Measurements from ENCODE around the gene MYO18B. TPM values are rescaled to one million over a fixed set of nuclear protein-coding genes. Genes with fewer than 3 reads are reported as not detected.

Gene MYO18B
- total and polyA plus RNA-seq, 2 donors (not counting 3 experiments of a cell fraction or from before 2014, with no cell fraction given), result 0.01 TPM; not detected in 1

DNA sequence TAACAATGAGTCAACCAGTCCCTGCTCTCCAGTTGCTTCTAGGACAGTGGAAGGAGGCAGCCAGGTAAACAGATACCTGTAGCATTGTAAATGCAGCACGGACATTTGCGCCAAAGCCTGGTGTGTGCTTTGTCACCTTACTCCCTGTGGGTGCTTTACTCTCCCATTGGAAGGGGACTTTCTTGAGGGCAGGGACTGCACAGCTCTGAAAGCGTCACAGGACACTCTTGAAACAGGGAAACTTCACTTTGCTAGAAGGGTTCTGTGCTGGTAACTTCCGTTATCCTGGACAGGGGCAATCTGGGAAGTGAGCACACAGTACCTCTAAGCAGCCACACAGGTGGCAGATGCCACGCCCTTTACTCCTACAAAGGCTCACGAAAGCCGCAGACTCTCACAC lies 99.8 kb downstream of the MYO18B start:
- dilution Hi-C loops (cut with MboI; ENCODE audit: extremely low pct_ligation_motif_present, low sequenced_read_pairs), result no loop called here
- no peaks in the 10 kb centered on the region for H3K36me3 ChIP-seq (ENCODE audit: control insufficient read depth in 2 of 2, extremely low read depth in 1 of 2, insufficient read depth in 2 of 2, low read length in 2 of 2)
- no peaks in the 10 kb centered on the region for H3K9me1 ChIP-seq (replicated peaks; ENCODE audit: control insufficient read depth, extremely low read depth, insufficient read depth, low read length)
- no peaks in the 10 kb centered on the region for H4K20me1 ChIP-seq (replicated peaks; ENCODE audit: control insufficient read depth, extremely low read depth, insufficient read depth, low read length)
- intact Hi-C loops (cut with micrococcal nuclease), result no loop called here
- no peaks in the 10 kb centered on the region for H3K79me2 ChIP-seq (ENCODE audit: control insufficient read depth, insufficient read depth, low read length)
- H3K4me2 ChIP-seq (ENCODE audit: insufficient read depth, low read length), result no peak overlapping the region
- H3K9me3 ChIP-seq (replicated peaks; ENCODE audit: control insufficient read depth, insufficient read depth, low read length), result no peaks in the 10 kb centered on the region
- ChIA-PET POLR2A (no interaction called here), CTCF (no interaction called here)
- BruUV-seq (replicated peaks), result no TSS peak
- H3K9ac ChIP-seq (replicated peaks; ENCODE audit: extremely low read depth, insufficient read depth, low read length), result no peak overlapping the region
- no peak overlapping the region for H3K27ac ChIP-seq (ENCODE audit: insufficient read depth, low read depth, low read length)
- DNase-seq (ENCODE audit: low read depth, low spot score) (no peak), FAIRE-seq (no peak)
- no peaks in the 10 kb centered on the region for H3K4me1 ChIP-seq (ENCODE audit: control insufficient read depth, extremely low read depth, insufficient read depth, low read length)
- no peaks in the 10 kb centered on the region for H3K27me3 ChIP-seq (ENCODE audit: control insufficient read depth in 2 of 2, insufficient read depth in 2 of 2, low read length in 2 of 2)
- H3K4me3 ChIP-seq (replicated peaks in 1 of 3; ENCODE audit: insufficient read depth in 1 of 3, low read depth in 1 of 3, low read length in 3 of 3), result no peak overlapping the region
- TF ChIP-seq GATA2 (IDR thresholded peaks at IDR 0.05; ENCODE audit: insufficient read depth, insufficient read length, low read depth, low read length) (no peak), MYC (IDR thresholded peaks at IDR 0.05; ENCODE audit: low read depth, low read length) (no peak), POLR2A (IDR thresholded peaks at IDR 0.05; ENCODE audit: low read depth, low read length) (no peak), EZH2 (IDR thresholded peaks at IDR 0.05; ENCODE audit: borderline replicate concordance, low read depth, low read length, severe bottlenecking) (no peak), FOS (IDR thresholded peaks at IDR 0.05; ENCODE audit: borderline replicate concordance, insufficient read depth, low read length) (no peak), JUN (IDR thresholded peaks at IDR 0.05; ENCODE audit: borderline replicate concordance, insufficient read depth, insufficient read length, low read depth) (no peak), POLR2AphosphoS5 (IDR thresholded peaks at IDR 0.05; ENCODE audit: insufficient read depth, low read depth, low read length) (no peak)
- TF ChIP-seq, protein P1, sequence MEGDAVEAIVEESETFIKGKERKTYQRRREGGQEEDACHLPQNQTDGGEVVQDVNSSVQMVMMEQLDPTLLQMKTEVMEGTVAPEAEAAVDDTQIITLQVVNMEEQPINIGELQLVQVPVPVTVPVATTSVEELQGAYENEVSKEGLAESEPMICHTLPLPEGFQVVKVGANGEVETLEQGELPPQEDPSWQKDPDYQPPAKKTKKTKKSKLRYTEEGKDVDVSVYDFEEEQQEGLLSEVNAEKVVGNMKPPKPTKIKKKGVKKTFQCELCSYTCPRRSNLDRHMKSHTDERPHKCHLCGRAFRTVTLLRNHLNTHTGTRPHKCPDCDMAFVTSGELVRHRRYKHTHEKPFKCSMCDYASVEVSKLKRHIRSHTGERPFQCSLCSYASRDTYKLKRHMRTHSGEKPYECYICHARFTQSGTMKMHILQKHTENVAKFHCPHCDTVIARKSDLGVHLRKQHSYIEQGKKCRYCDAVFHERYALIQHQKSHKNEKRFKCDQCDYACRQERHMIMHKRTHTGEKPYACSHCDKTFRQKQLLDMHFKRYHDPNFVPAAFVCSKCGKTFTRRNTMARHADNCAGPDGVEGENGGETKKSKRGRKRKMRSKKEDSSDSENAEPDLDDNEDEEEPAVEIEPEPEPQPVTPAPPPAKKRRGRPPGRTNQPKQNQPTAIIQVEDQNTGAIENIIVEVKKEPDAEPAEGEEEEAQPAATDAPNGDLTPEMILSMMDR (IDR thresholded peaks at IDR 0.05; ENCODE audit: extremely low read depth in 1 of 2, insufficient read depth in 1 of 2, low read depth in 1 of 2, low read length in 2 of 2), result no peak
- TF ChIP-seq, protein P2, sequence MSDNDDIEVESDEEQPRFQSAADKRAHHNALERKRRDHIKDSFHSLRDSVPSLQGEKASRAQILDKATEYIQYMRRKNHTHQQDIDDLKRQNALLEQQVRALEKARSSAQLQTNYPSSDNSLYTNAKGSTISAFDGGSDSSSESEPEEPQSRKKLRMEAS (IDR thresholded peaks at IDR 0.05; ENCODE audit: insufficient read depth, insufficient read length), result no peak
- no peak overlapping the region for H2AFZ ChIP-seq (ENCODE audit: low read depth, low read length)

Data from endothelial cell of umbilical vein (primary cell).